Loucy (cell line): Measurements from ENCODE around the gene OSCAR.

ENCODE experiments used
- H2AFZ ChIP-seq: fragments of 200-600 bp; sonication (generic); 2 replicates; pipeline ENCODE4 v1.6.0; 2016; ENCODE audit warnings: antibody characterized with exemption, mild to moderate bottlenecking, low read length, moderate library complexity
- H3F3A ChIP-seq: fragments of 200-600 bp; 2 replicates; pipeline ENCODE4 v1.6.0; 2016; ENCODE audit warnings: antibody characterized with exemption, low read depth, mild to moderate bottlenecking
- H3K27me3 ChIP-seq: fragments of 200-600 bp; sonication (generic); 2 replicates; pipeline ENCODE4 v1.6.1; 2014; ENCODE audit warnings: low read length, mild to moderate bottlenecking; ENCODE audit not compliant: insufficient read depth, poor library complexity, severe bottlenecking
- H3K36me3 ChIP-seq: fragments of 200-600 bp; sonication (generic); 2 replicates; pipeline ENCODE4 v1.6.1; 2016; ENCODE audit warnings: low read length; ENCODE audit not compliant: insufficient read depth
- H3K4me1 ChIP-seq: fragments of 200-600 bp; sonication (generic); 2 replicates; pipeline ENCODE4 v1.5.1; 2014; ENCODE audit warnings: low read length, mild to moderate bottlenecking; ENCODE audit not compliant: insufficient read depth, poor library complexity, severe bottlenecking
- H3K4me2 ChIP-seq: fragments of 200-600 bp; sonication (generic); 2 replicates; pipeline ENCODE4 v1.6.0; 2014; ENCODE audit warnings: antibody characterized with exemption, low read length, low read depth, mild to moderate bottlenecking; ENCODE audit not compliant: poor library complexity, severe bottlenecking
- H3K4me3 ChIP-seq: fragments of 200-600 bp; sonication (generic); 2 replicates; pipeline ENCODE4 v1.5.1; 2014; ENCODE audit warnings: low read length, mild to moderate bottlenecking, mixed read lengths; ENCODE audit not compliant: poor library complexity, severe bottlenecking
- H3K79me2 ChIP-seq: fragments of 200-600 bp; sonication (generic); 2 replicates; pipeline ENCODE4 v1.6.1; 2014; ENCODE audit warnings: low read length; ENCODE audit not compliant: insufficient read depth
- H3K9ac ChIP-seq: fragments of 200-600 bp; sonication (generic); 2 replicates; pipeline ENCODE4 v1.6.0; 2014; ENCODE audit warnings: mild to moderate bottlenecking, low read depth, low read length, moderate library complexity; ENCODE audit not compliant: poor library complexity, severe bottlenecking
- H3K9me2 ChIP-seq: fragments of 200-600 bp; sonication (generic); replicated peaks from 2 replicates; pipeline ENCODE4 v1.6.1; 2016; ENCODE audit warnings: low read depth, low read length, mixed read lengths
- H3K9me3 ChIP-seq: fragments of 200-600 bp; sonication (generic); 2 replicates; pipeline ENCODE4 v1.6.1; 2014; ENCODE audit warnings: mild to moderate bottlenecking, antibody characterized with exemption, low read length, low read depth; ENCODE audit not compliant: insufficient read depth
- H4K20me1 ChIP-seq: fragments of 200-600 bp; sonication (generic); 2 replicates; pipeline ENCODE4 v1.6.0; 2014; ENCODE audit warnings: antibody characterized with exemption, low read length, mild to moderate bottlenecking; ENCODE audit not compliant: insufficient read depth, poor library complexity, severe bottlenecking
- CTCF ChIP-seq: fragments of 200-600 bp; sonication (generic); conservative IDR thresholded peaks from 2 replicates; pipeline ENCODE4 v1.5.1; 2014; ENCODE audit warnings: mild to moderate bottlenecking, antibody characterized with exemption, low read length
- EZH2phosphoT487 ChIP-seq: fragments of 200-600 bp; IDR thresholded peaks from 2 replicates; pipeline ENCODE4 v1.6.1; 2018; ENCODE audit warnings: antibody characterized with exemption, mild to moderate bottlenecking, moderate library complexity, borderline replicate concordance

Gene OSCAR

GRCh38 chr19:54108496-54108895 is 7.9 kb upstream of the OSCAR start:
- TF ChIP-seq EZH2phosphoT487: no peak
- no peak for TF ChIP-seq CTCF
- no peaks in the 10 kb centered on the region for H3K27me3 ChIP-seq

GRCh38 chr19:54107876-54108490 is 7.4 kb upstream of the OSCAR start:
- H3K9ac ChIP-seq: no peak overlapping the region
- peaks cover 5% of the 10 kb centered on the region for H3K4me1 ChIP-seq
- no peak overlapping the region for H2AFZ ChIP-seq
- H3K4me2 ChIP-seq: no peak overlapping the region
- H3K79me2 ChIP-seq: peaks cover 36% of the 10 kb centered on the region
- no peak for TF ChIP-seq CTCF
- no peak for TF ChIP-seq EZH2phosphoT487
- no peaks in the 10 kb centered on the region for H3K9me2 ChIP-seq
- peaks cover 42% of the 10 kb centered on the region; the same call in 1 of the 2 replicates for H3K36me3 ChIP-seq
- no peaks in the 10 kb centered on the region for H3F3A ChIP-seq
- H4K20me1 ChIP-seq: peaks cover 4% of the 10 kb centered on the region
- no peak overlapping the region for H3K4me3 ChIP-seq
- no peaks in the 10 kb centered on the region for H3K27me3 ChIP-seq
- H3K9me3 ChIP-seq: no peaks in the 10 kb centered on the region

More at GRCh38 chr19:54108496-54108895, 7.9 kb upstream of the OSCAR start:
- no peak overlapping the region for H3K4me3 ChIP-seq
- peaks cover 4% of the 10 kb centered on the region for H4K20me1 ChIP-seq
- no peak overlapping the region for H3K9ac ChIP-seq
- no peaks in the 10 kb centered on the region for H3K9me2 ChIP-seq
- no peak overlapping the region for H2AFZ ChIP-seq
- peaks cover 1% of the 10 kb centered on the region for H3K4me1 ChIP-seq
- peaks cover 36% of the 10 kb centered on the region for H3K79me2 ChIP-seq
- peaks cover 42% of the 10 kb centered on the region; the same call in 1 of the 2 replicates for H3K36me3 ChIP-seq
- no peak overlapping the region for H3K4me2 ChIP-seq
- H3F3A ChIP-seq: no peaks in the 10 kb centered on the region
- no peaks in the 10 kb centered on the region for H3K9me3 ChIP-seq

- Histone ChIP-seq H3K4me1 (peaks cover 8% of the 10 kb centered on the region), H3K9me3 (no peaks in the 10 kb centered on the region), H3K4me2 (no peak overlapping the region), H3K27me3 (no peaks in the 10 kb centered on the region), H3K4me3 (no peak overlapping the region), H2AFZ (no peak overlapping the region), H3K36me3 (peaks cover 42% of the 10 kb centered on the region; the same call in 1 of the 2 replicates), H4K20me1 (peaks cover 4% of the 10 kb centered on the region), H3K79me2 (peaks cover 34% of the 10 kb centered on the region), H3K9ac (no peak overlapping the region), H3F3A (no peaks in the 10 kb centered on the region), H3K9me2 (no peaks in the 10 kb centered on the region)
- TF ChIP-seq EZH2phosphoT487 (no peak), CTCF (no peak)
These were observed 6.1 kb upstream of the OSCAR start for GRCh38 chr19:54106716-54107115.
